Amniotic epithelial cell (primary cell): ENCODE results near the gene ERMP1.

Source experiments
- DNase-seq: peaks from one replicate; pipeline ENCODE4 v3.0.0-alpha.2; 2010; ENCODE audit warnings: low read depth

Gene ERMP1

DNA sequence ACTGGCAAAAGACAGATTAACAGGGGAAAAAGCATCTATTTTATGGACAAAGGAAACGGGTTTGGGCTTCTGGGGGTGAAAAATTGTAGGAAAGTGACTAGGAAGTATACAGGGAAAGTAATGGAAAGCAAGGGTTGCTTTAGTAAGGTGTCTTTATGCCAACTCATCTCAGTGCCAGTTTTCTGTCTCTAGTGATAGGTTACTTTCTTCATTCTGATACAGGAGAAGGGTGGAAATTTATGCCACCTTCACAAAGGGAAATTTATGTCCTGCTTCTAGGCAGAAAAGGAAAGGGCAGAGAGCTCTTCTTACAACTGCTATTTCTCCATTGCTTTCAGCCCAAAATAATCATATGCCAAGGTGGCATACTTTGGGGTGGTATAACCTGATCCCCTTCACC lies 20.1 kb upstream of the ERMP1 start:
- DNase-seq = no peak

- DNase-seq = peak; percentile 98
These were observed 18.5 kb upstream of the ERMP1 start for GRCh38 chr9:5851445-5851844.

DNA sequence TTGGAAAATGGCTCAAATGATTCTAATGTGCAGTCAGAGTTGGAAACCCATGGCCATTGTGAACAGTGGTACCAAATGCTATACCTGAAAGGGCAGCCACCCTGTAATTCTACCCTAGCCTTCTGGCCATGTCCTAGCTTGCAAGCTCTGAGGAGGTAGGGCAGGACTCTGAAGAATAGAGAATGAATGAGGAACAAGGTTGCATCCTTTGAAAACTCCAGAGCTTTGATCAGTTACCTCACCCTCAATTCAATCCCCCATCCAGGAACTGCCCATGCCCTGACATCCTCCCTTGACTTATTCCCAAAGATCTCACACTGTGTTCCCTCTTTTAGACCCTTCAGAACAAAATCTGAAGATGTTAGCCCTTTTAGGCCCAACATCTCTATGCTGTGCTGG lies 17.8 kb upstream of the ERMP1 start:
- no peak for DNase-seq

- DNase-seq = no peak
These were observed 15.5 kb upstream of the ERMP1 start for GRCh38 chr9:5848372-5848882.

DNA sequence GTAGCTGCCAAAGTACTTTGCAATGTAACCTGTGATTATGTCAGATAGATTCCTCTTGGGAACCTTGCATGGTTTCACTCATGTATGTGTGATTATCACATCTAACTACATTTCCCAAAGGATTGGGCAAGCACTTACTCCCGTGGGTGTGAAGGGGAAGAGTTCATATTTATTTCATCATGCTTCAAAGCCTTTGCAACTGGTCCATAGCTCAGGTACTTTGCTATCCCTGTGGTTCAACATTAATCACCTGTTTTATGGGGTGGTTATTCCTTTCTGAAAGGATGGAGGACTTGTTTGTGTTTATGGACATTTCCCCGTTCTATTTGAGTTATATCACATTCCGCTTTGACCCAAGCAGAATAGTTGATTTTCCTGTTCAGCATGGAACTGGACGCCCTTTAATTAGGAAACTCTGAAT lies 13.6 kb upstream of the ERMP1 start:
- DNase-seq = peak; percentile 97

DNA sequence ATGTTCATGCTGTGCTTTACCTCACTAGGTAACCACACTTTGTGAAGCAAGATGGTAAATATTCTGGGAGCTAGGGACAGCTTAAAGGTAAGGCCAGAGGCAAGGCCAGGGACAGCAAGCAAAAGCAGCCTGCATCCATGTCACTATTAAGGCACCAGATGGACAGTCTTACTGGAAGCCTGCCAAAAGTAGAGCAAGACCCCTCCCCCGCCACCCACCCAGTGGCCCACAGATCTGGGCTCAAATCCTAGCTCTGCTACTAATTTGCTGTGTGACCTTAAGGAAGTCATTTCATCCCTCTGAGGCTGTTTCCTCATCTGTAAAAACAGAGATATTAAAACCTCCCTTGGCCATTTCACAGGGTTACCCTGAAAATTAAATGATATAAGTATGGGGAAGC lies 13.2 kb upstream of the ERMP1 start:
- no peak for DNase-seq

DNA sequence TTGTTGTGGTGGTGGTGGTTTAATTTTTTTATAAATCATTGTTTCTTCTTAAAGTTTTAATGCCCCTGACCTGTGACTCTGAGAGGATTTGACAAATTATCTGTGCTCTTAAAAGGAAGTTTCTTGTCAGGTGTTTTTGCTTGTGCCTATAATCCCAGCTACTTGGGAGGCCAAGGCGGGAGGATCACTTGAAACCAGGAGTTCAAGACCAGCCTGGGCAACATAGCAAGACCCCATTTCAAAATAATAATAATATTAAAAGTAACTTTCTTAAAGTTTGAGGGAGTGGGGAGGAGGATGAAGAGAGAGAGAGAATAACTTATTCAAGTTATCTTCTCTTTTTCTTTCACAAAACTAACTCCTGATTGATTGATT lies 12.2 kb upstream of the ERMP1 start:
- DNase-seq = no peak

DNA sequence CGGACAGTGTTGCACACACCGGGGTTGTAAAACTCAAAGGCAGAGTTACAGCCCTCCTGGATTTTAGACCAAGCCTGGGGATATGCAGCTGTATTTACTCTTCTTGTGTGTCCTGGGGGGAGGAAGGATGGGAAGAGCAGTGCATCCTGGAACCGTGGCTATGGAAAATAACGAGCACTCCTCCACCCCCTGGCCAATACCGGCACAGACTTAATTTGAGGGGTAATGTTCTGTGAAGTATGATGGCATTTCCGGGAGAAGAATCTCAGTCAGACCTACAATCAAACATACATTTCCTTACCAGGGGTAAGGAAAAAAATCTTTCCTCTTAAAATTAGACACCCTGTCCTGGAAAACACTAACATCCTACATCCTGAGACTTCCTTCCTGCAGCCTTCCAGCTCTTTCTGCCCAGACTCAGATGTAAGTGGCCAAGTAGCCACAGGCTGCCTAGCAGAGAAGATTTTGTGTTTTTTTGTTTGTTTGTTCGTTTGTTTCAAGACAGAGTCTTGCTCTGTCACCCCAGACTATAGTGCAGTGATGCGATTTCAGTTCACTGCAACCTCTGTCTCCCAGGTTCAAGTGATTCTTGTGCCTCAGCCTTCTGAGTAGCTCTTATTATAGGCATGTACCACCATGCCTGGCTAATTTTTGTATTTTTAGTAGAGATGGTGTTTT lies 11.0 kb upstream of the ERMP1 start:
- DNase-seq = peak; percentile 63

DNA sequence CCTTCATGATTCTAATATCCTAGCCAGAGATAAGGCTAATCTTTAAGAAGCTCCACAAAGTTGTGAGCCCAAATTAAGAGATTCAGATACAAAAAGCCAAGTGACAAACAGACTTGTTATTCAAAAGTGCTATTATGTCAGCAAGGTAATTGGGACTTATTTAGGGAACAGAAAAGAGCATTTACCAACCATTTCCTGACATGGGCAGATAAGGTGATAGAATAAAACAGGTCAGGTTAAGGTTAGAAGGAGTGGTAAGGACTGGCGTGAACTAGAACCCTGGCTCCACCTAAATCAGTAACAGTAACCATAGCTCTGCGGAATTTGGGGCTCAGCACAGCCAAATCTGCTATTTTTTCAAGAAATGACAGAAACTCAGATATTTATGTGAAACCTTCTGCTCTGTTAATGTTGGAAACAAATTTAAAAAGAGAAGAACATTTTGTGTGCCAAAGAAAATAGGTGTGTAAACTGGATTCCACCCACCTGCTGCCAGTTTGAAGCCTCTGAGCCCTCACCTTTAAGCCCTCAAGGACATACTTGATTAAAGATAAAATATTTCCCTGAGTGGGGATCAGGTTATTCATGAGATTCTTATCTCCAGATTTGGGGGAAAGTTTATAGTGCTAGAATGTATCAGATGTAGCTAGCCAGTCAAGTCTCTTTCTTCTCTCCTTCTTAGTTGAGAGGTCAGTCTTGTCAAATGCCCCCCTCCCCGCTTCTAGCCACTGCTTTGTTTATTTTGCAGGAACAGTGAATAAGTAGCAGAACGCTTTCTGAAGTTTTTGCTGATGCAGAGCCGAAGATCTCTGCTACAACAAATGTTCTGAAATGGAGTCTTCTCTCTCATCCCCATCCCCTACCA lies 10.2 kb upstream of the ERMP1 start:
- DNase-seq = no peak

GRCh38 chr9:5841771-5842573 lies 9.1 kb upstream of the ERMP1 start:
- DNase-seq = no peak

DNA sequence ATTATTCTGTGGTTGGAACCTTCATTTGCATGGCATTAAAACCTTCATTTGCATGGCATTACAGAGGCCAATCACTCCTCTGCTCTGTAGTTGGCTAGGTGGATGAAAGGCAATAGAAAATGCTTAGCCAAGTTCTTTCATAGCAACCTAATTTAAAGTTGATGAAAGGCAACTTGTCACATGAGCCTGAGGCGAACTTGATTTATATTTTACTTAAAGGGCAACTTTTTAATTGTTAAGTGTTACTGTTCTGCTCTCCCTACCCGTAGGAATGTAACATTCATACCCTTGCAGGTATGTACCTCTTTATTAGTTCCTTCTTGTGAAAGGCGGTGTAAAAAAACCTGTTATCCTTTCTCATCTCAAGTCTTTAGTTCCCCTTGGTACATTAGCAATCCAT lies 7.9 kb upstream of the ERMP1 start:
- no peak for DNase-seq

GRCh38 chr9:5839572-5839902 lies 6.6 kb upstream of the ERMP1 start:
- DNase-seq = no peak

DNA sequence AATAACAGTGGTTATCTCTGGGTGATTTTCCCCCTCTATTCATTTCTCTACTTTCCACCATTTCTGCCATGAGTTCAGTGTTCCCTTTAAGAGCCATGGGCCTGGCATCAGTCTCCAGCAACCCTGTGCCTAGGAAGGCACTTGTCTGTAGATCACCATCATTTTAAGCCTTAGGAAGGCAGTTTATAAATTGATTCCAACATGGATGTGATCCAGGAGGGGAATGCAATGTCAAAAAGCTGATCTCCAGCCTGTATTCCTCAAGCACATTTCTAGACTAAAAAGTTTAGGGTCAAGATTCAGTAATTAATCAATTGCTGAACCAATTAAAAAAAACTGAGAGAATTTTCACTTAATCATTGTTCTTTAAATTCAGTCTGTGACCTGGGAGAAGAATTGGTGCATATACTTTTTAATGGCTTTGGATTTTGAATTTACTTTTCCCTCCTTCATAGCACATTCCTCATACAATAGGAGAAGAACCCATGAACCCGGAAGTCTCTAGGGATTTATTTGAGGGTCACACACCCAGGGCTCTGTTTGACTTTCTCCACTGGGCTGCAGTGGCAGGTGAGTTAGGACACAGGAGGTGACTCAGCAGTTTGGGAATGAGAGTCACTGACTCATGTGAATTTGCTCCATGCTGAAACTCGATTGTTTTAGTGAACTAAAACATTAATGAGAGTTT lies 6.1 kb upstream of the ERMP1 start:
- DNase-seq = peak; percentile 62

- DNase-seq = no peak
These were observed 2.9 kb upstream of the ERMP1 start for GRCh38 chr9:5835808-5836207.

DNA sequence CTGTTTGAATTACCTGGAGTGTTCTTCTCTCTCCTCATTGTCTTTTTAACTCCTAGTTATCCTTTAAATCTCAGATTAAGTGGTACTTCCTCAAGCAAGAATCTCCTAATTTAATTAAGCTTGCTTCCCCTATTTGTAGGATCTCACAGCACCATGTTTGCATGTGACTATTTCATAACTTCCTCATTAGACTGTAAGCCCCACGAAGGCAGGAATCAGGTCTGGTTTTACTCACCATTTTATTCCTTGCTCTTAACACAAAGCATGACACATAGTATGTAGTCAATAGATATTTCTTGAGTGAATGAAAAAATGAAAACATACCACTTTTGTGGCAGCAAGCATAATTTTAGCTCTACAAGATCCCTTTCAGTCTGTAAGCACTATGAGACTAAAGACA lies 1.3 kb upstream of the ERMP1 start:
- DNase-seq = no peak

DNA sequence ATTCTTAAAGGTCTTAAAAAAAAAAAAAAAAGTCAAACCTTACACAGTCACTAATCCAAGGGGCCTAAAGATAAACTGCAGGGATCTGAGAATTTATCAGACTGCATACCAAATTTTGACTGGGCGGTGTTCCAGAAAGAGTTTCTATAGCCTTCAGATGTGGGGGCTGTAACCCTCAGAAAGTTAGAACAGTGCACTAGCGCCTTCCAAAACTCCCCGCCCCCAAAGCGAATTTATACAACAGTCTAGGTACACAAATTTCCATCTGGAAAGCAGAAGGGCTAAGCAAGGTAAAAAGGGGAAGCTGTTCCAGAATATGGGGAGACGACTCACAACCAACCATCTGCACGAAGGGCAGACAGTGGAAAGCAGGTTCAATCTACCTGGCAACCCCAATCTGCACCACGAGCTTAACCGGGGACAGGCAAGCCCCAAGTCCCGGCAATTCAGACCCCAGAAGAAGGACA lies 813 bp downstream of the ERMP1 start:
- peak; percentile 37 for DNase-seq

GRCh38 chr9:5825895-5826622 lies 6.9 kb downstream of the ERMP1 start:
- no peak for DNase-seq

GRCh38 chr9:5825223-5825622 lies 7.7 kb downstream of the ERMP1 start:
- DNase-seq = no peak

DNA sequence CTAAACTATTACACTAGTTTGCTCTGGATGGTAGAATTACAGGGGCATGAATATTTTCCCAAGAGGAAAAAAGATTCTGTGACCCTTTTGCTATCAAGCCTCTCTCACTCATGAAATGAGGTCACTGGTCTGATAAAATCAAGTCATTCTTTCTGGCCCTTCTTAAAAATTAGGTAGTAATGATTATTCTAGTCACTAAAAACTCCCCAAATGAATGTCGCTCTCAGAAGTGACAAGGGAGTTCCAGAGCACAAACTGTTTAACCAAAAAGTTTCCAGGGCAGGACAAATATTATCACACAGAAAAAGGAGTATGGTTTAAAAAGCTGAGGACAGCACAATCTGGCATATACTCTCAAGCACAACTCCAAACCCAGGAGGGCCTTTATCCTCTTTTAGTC lies 12.5 kb downstream of the ERMP1 start:
- DNase-seq = no peak

DNA sequence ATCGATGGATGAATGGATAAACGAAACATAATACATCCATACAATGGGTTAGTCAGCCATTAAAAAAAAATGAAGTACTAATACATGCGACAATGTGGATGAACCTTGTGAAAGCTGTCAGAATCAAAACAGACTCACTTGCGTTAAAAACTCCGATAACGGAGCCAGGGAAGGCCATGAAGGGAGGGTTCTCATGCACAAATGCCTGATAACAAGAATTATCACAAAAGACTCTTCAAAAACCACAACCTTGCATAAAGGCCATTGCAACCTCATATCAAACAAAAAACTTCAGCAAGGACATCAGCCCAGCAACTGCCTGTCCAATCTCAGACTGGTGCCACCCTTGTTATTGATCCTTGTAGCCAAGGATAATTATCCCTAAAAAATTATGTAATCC lies 13.7 kb downstream of the ERMP1 start:
- DNase-seq = no peak

GRCh38 chr9:5818424-5819142 lies 14.3 kb downstream of the ERMP1 start:
- no peak for DNase-seq
